ENCODE measurements around the gene SH3RF3. TPM values are rescaled to one million over a fixed set of nuclear protein-coding genes. Genes with fewer than 3 reads are reported as not detected.

The SH3RF3 gene
- total RNA-seq, 1 experiment from 2014 or later = not detected

DNA sequence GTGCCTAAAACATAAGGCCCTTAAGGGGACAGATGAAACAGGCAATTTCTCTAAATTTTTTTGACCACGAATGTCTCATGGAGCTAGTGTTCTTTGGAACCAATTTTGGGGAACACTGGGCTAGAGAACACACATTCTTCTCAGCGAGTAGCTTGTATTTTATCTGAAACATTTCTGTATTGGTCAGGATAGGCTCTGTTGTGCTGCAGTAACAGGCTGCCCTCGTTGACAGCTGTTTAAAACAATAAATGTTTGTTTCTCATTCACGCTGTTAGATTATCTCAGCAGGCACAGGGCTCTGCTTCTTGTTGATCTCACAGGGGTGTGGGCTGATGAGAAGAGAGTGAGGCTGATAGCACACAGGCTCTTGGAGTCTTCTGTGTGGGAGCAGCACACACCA lies 105.3 kb downstream of the SH3RF3 start:
- H3K79me2 ChIP-seq (ENCODE audit: insufficient read depth, low read length) = no peaks in the 10 kb centered on the region
- H3K4me2 ChIP-seq (ENCODE audit: low read length) = no peak overlapping the region
- POLR2A ChIA-PET = no interaction called here
- no peaks in the 10 kb centered on the region for H3K4me1 ChIP-seq (ENCODE audit: control insufficient read depth in 1 of 2, insufficient read depth in 2 of 2, low read length in 2 of 2)
- intact Hi-C loops (cut with micrococcal nuclease) = no loop called here
- CTCF ChIA-PET = no interaction called here
- no peaks in the 10 kb centered on the region for H3K9me3 ChIP-seq (ENCODE audit: control insufficient read depth in 1 of 2, insufficient read depth in 1 of 2, low read depth in 1 of 2, low read length in 2 of 2)
- no TSS peak for BruUV-seq (replicated peaks)
- TF ChIP-seq SIN3A (IDR thresholded peaks at IDR 0.05; ENCODE audit: low read depth) (no peak), TCF7L2 (IDR thresholded peaks at IDR 0.05; ENCODE audit: borderline replicate concordance, extremely low read depth, insufficient read depth, insufficient read length) (no peak), CEBPB (IDR thresholded peaks at IDR 0.05; ENCODE audit: low read depth) (no peak), FOSL1 (IDR thresholded peaks at IDR 0.05; ENCODE audit: low read depth) (no peak), ELF1 (IDR thresholded peaks at IDR 0.05; ENCODE audit: borderline replicate concordance, low read depth) (no peak), YY1 (IDR thresholded peaks at IDR 0.05; ENCODE audit: extremely low read depth, insufficient replicate concordance, low read depth, low read length) (no peak), POLR2A (IDR thresholded peaks at IDR 0.05; ENCODE audit: borderline replicate concordance, extremely low read depth, insufficient read depth, insufficient read length) (no peak), EGR1 (IDR thresholded peaks at IDR 0.05; ENCODE audit: low read depth) (no peak), ZNF274 (IDR thresholded peaks at IDR 0.05; ENCODE audit: low read depth, low read length) (no peak), SP1 (IDR thresholded peaks at IDR 0.05; ENCODE audit: low read depth) (no peak), SRF (IDR thresholded peaks at IDR 0.05; ENCODE audit: low read depth) (no peak), RAD21 (IDR thresholded peaks at IDR 0.05; ENCODE audit: low read depth) (no peak), CBX3 (IDR thresholded peaks at IDR 0.05; ENCODE audit: low read depth) (no peak)
- TF ChIP-seq, protein P1, sequence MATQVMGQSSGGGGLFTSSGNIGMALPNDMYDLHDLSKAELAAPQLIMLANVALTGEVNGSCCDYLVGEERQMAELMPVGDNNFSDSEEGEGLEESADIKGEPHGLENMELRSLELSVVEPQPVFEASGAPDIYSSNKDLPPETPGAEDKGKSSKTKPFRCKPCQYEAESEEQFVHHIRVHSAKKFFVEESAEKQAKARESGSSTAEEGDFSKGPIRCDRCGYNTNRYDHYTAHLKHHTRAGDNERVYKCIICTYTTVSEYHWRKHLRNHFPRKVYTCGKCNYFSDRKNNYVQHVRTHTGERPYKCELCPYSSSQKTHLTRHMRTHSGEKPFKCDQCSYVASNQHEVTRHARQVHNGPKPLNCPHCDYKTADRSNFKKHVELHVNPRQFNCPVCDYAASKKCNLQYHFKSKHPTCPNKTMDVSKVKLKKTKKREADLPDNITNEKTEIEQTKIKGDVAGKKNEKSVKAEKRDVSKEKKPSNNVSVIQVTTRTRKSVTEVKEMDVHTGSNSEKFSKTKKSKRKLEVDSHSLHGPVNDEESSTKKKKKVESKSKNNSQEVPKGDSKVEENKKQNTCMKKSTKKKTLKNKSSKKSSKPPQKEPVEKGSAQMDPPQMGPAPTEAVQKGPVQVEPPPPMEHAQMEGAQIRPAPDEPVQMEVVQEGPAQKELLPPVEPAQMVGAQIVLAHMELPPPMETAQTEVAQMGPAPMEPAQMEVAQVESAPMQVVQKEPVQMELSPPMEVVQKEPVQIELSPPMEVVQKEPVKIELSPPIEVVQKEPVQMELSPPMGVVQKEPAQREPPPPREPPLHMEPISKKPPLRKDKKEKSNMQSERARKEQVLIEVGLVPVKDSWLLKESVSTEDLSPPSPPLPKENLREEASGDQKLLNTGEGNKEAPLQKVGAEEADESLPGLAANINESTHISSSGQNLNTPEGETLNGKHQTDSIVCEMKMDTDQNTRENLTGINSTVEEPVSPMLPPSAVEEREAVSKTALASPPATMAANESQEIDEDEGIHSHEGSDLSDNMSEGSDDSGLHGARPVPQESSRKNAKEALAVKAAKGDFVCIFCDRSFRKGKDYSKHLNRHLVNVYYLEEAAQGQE (IDR thresholded peaks at IDR 0.05; ENCODE audit: low read depth) = no peak
- TF ChIP-seq, protein P2, sequence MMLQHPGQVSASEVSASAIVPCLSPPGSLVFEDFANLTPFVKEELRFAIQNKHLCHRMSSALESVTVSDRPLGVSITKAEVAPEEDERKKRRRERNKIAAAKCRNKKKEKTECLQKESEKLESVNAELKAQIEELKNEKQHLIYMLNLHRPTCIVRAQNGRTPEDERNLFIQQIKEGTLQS (IDR thresholded peaks at IDR 0.05) = no peak
- TF ChIP-seq, protein P3, sequence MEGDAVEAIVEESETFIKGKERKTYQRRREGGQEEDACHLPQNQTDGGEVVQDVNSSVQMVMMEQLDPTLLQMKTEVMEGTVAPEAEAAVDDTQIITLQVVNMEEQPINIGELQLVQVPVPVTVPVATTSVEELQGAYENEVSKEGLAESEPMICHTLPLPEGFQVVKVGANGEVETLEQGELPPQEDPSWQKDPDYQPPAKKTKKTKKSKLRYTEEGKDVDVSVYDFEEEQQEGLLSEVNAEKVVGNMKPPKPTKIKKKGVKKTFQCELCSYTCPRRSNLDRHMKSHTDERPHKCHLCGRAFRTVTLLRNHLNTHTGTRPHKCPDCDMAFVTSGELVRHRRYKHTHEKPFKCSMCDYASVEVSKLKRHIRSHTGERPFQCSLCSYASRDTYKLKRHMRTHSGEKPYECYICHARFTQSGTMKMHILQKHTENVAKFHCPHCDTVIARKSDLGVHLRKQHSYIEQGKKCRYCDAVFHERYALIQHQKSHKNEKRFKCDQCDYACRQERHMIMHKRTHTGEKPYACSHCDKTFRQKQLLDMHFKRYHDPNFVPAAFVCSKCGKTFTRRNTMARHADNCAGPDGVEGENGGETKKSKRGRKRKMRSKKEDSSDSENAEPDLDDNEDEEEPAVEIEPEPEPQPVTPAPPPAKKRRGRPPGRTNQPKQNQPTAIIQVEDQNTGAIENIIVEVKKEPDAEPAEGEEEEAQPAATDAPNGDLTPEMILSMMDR (IDR thresholded peaks at IDR 0.05 in 2 of 3, conservative IDR thresholded peaks at IDR 0.05 in 1 of 3; ENCODE audit: borderline replicate concordance in 1 of 3, insufficient read depth in 1 of 3, low read depth in 2 of 3, low read length in 2 of 3) = no peak
- TF ChIP-seq, protein P4, sequence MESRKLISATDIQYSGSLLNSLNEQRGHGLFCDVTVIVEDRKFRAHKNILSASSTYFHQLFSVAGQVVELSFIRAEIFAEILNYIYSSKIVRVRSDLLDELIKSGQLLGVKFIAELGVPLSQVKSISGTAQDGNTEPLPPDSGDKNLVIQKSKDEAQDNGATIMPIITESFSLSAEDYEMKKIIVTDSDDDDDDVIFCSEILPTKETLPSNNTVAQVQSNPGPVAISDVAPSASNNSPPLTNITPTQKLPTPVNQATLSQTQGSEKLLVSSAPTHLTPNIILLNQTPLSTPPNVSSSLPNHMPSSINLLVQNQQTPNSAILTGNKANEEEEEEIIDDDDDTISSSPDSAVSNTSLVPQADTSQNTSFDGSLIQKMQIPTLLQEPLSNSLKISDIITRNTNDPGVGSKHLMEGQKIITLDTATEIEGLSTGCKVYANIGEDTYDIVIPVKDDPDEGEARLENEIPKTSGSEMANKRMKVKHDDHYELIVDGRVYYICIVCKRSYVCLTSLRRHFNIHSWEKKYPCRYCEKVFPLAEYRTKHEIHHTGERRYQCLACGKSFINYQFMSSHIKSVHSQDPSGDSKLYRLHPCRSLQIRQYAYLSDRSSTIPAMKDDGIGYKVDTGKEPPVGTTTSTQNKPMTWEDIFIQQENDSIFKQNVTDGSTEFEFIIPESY (IDR thresholded peaks at IDR 0.05; ENCODE audit: extremely low read depth, insufficient replicate concordance, low read length) = no peak
- TF ChIP-seq, protein P5, sequence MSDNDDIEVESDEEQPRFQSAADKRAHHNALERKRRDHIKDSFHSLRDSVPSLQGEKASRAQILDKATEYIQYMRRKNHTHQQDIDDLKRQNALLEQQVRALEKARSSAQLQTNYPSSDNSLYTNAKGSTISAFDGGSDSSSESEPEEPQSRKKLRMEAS (IDR thresholded peaks at IDR 0.05) = no peak
- RAD21 ChIA-PET (ENCODE audit: low non-redundant PET in 1 of 2, low total read pairs in 2 of 2, uncharacterized antibody in 2 of 2, unreplicated experiment in 2 of 2) = interaction anchor here in 1 of 2 experiments (0.5 kb wide), 1 partner anchor 111 kb away, joined by 3 read pairs; no protein-coding TSS in a partner anchor
- no peaks in the 10 kb centered on the region for H3K36me3 ChIP-seq (ENCODE audit: control insufficient read depth in 1 of 2, insufficient read depth in 2 of 2, low read length in 2 of 2)
- no peaks in the 10 kb centered on the region for H3K9me2 ChIP-seq (ENCODE audit: insufficient read depth)
- no peak for ATAC-seq
- no peaks in the 10 kb centered on the region for H4K20me1 ChIP-seq (ENCODE audit: insufficient read depth)
- H3K9ac ChIP-seq (ENCODE audit: low read length) = no peak overlapping the region
- H3K4me3 ChIP-seq (replicated peaks in 1 of 2; ENCODE audit: low read depth in 1 of 2, low read length in 2 of 2) = no peak overlapping the region
- no peak for DNase-seq (ENCODE audit: low read depth, low spot score)
- peaks cover 31% of the 10 kb centered on the region; the same call in 1 of the 2 replicates for H3K27me3 ChIP-seq (ENCODE audit: insufficient read depth, low read length)
- no peak overlapping the region for H2AFZ ChIP-seq (ENCODE audit: low read depth, low read length, poor library complexity, severe bottlenecking)
- no peak overlapping the region for H3K27ac ChIP-seq (ENCODE audit: low read depth, low read length)

All from HCT116 (cell line).